Measurements from ENCODE around the gene RABGAP1L. TPM values are rescaled to one million over a fixed set of nuclear protein-coding genes. Genes with fewer than 3 reads are reported as not detected.

Gene RABGAP1L
- total and polyA plus RNA-seq, 12 donors, result 13.0 to 167 (median 109) TPM

DNA sequence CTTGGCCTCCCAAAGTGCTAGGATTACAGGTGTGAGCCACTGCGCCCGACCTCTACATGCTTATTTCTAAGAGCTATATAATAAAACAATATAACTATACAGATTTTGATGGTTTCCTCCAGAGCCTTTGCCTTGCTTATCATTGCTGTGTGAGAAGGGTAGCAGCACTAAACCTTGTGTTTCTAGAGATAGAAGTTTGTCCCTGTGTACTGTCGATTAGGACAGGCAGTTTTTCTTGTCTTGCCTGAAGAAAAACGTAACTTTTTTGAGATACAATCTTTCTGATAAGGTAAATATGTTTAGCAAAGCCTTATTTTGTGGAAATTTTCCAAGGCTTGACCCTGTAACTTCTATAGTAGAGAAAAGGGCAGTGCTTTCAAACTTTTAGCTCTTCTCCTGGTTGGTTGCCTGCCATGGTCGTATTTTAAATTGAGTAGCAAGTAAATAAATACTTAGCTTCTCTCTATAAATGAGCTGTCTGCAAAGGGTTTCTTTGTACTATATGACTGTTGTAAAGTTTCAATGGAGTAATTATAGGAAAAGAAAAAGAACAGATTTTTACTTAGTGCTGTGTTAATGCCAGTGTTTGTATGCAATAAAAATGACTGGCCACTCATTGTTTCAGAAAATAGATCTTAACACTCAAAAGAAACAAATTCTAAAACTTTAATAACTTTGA lies 754.0 kb downstream of the RABGAP1L start:
- no peak for ATAC-seq
- TF ChIP-seq, protein P1, sequence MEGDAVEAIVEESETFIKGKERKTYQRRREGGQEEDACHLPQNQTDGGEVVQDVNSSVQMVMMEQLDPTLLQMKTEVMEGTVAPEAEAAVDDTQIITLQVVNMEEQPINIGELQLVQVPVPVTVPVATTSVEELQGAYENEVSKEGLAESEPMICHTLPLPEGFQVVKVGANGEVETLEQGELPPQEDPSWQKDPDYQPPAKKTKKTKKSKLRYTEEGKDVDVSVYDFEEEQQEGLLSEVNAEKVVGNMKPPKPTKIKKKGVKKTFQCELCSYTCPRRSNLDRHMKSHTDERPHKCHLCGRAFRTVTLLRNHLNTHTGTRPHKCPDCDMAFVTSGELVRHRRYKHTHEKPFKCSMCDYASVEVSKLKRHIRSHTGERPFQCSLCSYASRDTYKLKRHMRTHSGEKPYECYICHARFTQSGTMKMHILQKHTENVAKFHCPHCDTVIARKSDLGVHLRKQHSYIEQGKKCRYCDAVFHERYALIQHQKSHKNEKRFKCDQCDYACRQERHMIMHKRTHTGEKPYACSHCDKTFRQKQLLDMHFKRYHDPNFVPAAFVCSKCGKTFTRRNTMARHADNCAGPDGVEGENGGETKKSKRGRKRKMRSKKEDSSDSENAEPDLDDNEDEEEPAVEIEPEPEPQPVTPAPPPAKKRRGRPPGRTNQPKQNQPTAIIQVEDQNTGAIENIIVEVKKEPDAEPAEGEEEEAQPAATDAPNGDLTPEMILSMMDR (IDR thresholded peaks at IDR 0.05), result no peak
- WGBS, 2 donors, result 73 to 79% methylated on average over 5 of the region's 5 CpGs

DNA sequence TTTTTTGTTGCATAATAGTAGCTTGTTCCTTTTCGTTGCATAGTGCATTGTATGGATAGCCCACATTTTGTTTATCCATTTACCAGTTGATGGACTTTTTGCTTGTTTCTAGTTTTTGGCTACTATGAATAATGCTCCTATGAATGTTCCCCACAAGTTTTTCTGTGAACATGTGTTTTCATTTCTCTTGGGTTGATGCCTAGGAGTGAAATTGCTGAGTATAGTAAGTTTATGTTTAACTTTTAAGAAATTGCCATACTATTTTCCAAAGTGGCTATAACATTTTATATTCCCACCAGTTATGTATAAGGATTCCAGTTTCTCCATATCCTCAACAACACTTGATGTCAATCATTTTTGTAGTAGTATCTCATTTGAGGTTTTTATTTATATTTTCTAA lies 755.7 kb downstream of the RABGAP1L start:
- Histone ChIP-seq H3K9me3 (no peaks in the 10 kb centered on the region), H3K36me3 (no peaks in the 10 kb centered on the region), H3K27me3 (no peaks in the 10 kb centered on the region), H3K4me3 (no peak overlapping the region), H3K4me1 (no peaks in the 10 kb centered on the region), H3K27ac (no peak overlapping the region)
- TF ChIP-seq, protein P1 (IDR thresholded peaks at IDR 0.05), result no peak
- ATAC-seq (no peak), DNase-seq (no peak)
- 33 to 45% methylated on average over 1 of the region's 1 CpG for WGBS, 2 donors
- intact Hi-C loops (cut with DNase I), result no loop called here

More for the DNA sequence above, 754.0 kb downstream of the RABGAP1L start:
- Histone ChIP-seq H3K36me3 (no peaks in the 10 kb centered on the region), H3K27me3 (no peaks in the 10 kb centered on the region), H3K27ac (no peak overlapping the region), H3K4me1 (no peaks in the 10 kb centered on the region), H3K4me3 (no peak overlapping the region), H3K9me3 (no peaks in the 10 kb centered on the region)
- no peak for DNase-seq
- intact Hi-C loops (cut with DNase I), result no loop called here

DNA sequence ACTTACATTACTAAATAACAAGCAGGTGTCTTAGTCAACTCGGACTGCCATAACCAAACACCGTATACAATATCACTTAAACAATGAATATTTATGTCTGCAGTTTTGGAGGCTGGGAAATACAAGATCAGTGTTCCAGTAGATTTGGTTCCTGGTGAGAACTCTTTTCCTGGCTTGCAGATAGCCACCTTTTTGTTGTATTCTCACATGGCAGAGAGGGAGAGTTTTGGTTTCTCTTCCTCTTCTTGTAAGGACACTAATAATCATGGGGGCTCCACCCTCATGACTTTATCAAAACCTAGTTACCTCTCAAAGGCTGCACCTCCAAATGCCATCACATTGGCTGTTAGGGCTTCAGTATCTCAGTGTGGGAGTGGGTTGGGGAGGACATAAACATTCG lies 757.5 kb downstream of the RABGAP1L start:
- Histone ChIP-seq H3K27ac (no peak overlapping the region), H3K36me3 (no peaks in the 10 kb centered on the region), H3K27me3 (no peaks in the 10 kb centered on the region), H3K9me3 (no peaks in the 10 kb centered on the region), H3K4me1 (no peaks in the 10 kb centered on the region), H3K4me3 (no peak overlapping the region)
- 87 to 91% methylated on average over 3 of the region's 3 CpGs for WGBS, 2 donors
- no peak for DNase-seq
- ATAC-seq, result no peak
- TF ChIP-seq, protein P1 (IDR thresholded peaks at IDR 0.05), result no peak
- intact Hi-C loops (cut with DNase I), result no loop called here

- DNase-seq (no peak), ATAC-seq (no peak)
- intact Hi-C loops (cut with DNase I), result no loop called here
- TF ChIP-seq, protein P1 (IDR thresholded peaks at IDR 0.05), result no peak
- H3K4me3 ChIP-seq, result no peak overlapping the region
- no peaks in the 10 kb centered on the region for H3K4me1 ChIP-seq
- 87 to 98% methylated on average over 1 of the region's 1 CpG for WGBS, 2 donors
- no peaks in the 10 kb centered on the region for H3K27me3 ChIP-seq
- H3K27ac ChIP-seq, result no peak overlapping the region
- no peaks in the 10 kb centered on the region for H3K36me3 ChIP-seq
- H3K9me3 ChIP-seq, result no peaks in the 10 kb centered on the region
Measured at GRCh38 chr1:174920093-174920492, 760.8 kb downstream of the RABGAP1L start.
